GM13977 (cell line): Measurements from ENCODE around the gene ATP5IF1.

ENCODE experiments used
- DNase-seq: peaks from one replicate; pipeline ENCODE4 v3.0.0; 2012; ENCODE audit warnings: low spot score
- in situ Hi-C: fragments of 300-500 bp; cut with MboI; formaldehyde crosslinking; loops from one replicate; pipeline ENCODE4 v1.12.0; 2022; ENCODE audit warnings: low sequenced_read_pairs, low pct_unique_long_range_greater_than_20kb, mixed read lengths, inconsistent platforms; ENCODE audit not compliant: unreplicated experiment
- TF ChIP-seq, protein P1 (sequence below): IDR thresholded peaks from 2 replicates; pipeline ENCODE4 v1.5.1; 2012; ENCODE audit warnings: mild to moderate bottlenecking, control low read depth; ENCODE audit not compliant: insufficient read depth; ENCODE audit errors: extremely low read depth, missing control alignments

Gene ATP5IF1

DNA sequence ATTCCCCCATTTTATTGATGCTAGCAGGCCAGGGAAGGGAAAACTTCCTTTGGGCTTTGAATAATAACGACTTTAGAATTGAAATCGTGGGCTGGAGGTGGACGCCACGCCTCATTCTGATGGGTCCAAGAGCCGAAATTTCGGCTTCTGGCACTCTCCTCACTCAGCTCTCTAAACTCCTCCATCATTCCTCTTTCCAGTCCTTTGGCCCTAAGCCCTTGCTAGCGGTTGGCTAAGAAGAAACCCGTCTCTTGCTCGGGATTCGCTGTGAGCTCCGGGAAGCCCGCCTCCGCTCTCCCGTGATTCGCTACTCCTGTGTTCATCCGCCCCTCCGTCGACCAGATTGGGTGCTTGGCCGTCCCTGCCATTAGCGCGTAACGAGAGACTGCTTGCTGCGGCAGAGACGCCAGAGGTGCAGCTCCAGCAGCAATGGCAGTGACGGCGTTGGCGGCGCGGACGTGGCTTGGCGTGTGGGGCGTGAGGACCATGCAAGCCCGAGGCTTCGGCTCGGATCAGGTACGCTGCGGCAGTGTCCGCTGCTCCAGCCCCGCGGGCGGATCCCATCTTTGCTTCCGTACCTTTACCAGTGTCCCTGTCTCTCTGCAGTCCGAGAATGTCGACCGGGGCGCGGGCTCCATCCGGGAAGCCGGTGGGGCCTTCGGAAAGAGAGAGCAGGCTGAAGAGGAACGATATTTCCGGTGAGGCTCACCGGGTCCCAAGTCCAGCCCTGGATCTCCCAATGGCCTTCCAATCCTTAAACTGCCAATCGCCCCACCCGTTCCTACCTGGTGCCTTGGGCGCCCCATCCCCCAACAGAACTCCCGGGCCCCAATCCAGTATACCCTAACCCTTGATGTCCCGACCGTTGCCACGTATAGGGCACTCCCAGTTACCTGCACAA, at the start of gene ATP5IF1:
Gene ATP5IF1, plus strand, starts transcription at position 370 of the 901 bp plus-strand sequence. Its CDS starts 60 bp downstream, at position 430.
- DNase-seq, result peak; percentile 95
- TF ChIP-seq, protein P1, sequence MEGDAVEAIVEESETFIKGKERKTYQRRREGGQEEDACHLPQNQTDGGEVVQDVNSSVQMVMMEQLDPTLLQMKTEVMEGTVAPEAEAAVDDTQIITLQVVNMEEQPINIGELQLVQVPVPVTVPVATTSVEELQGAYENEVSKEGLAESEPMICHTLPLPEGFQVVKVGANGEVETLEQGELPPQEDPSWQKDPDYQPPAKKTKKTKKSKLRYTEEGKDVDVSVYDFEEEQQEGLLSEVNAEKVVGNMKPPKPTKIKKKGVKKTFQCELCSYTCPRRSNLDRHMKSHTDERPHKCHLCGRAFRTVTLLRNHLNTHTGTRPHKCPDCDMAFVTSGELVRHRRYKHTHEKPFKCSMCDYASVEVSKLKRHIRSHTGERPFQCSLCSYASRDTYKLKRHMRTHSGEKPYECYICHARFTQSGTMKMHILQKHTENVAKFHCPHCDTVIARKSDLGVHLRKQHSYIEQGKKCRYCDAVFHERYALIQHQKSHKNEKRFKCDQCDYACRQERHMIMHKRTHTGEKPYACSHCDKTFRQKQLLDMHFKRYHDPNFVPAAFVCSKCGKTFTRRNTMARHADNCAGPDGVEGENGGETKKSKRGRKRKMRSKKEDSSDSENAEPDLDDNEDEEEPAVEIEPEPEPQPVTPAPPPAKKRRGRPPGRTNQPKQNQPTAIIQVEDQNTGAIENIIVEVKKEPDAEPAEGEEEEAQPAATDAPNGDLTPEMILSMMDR, result no peak
- in situ Hi-C loops, result no loop called here

- DNase-seq, result no peak
- TF ChIP-seq, protein P1, result no peak
- in situ Hi-C loops, result no loop called here
Observed at GRCh38 chr1:28190337-28190979, 45.5 kb upstream of the ATP5IF1 start.

DNA sequence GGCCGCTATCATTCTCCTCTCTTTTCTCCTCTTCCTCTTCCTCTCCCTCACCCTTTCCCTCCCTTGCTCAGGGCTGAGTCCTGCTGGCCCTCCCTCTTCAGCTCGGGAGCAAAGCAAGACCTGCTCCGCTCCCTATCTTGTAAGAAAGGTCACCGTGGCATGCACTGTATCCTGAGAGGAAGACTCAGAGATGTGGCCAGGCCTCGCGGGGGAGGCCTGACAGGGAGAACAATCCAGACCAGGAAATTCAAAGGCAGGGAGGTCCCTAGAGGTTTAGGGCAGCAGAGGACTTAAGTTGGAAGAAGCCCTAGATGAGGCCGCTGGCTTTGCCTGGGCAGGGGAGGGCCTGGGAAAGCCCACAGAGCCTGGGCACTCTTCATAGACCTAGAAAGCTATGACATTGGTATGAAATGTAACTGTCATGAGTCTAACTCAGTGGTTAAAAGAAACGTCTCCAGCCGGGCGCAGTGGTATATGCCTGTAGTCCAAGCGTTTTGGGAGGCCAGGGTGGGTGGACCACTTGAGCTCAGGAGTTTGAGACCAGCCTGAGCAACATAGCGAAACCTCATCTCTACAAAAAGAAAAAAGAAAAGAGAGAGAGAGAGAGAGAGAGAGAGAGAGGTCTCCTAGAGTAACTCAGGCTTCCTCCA, 44.8 kb upstream of the ATP5IF1 start:
- TF ChIP-seq, protein P1, result no peak
- in situ Hi-C loops, result no loop called here
- no peak for DNase-seq

DNA sequence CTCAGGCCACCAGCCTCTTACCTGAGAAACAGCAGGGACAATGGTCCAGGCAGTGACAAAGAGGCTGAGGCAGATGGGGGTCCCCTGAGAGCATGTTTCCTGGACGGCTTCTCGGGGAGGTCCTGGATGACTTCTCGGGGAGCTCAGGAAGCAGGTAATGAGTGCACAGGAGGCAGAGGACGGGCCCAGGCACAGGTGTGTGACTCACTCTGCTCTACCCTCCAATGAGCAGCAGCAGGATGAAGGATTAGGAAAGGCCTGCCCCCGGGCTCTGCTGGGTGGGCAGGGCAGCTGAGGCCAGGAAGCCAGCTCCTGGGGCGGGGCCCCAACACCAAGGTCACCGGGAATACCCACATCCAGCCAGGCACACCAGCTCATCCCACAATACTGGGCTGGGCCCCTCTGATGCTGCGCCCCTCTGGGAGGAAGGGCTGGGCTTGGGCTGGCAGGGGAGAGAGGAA, 42.2 kb upstream of the ATP5IF1 start:
- TF ChIP-seq, protein P1, result no peak
- DNase-seq, result no peak
- in situ Hi-C loops, result no loop called here

GRCh38 chr1:28194326-28195035, 41.4 kb upstream of the ATP5IF1 start:
- TF ChIP-seq, protein P1, result no peak
- no peak for DNase-seq
- in situ Hi-C loops, result no loop called here

- DNase-seq, result no peak
- in situ Hi-C loops, result no loop called here
- TF ChIP-seq, protein P1, result no peak
Observed at GRCh38 chr1:28195780-28196179, 40.1 kb upstream of the ATP5IF1 start.
